Transverse colon (tissue), 3 donors: ENCODE data around the gene MB.

Source experiments
- EP300 ChIP-seq: sonication (generic); formaldehyde crosslinking; IDR thresholded peaks from one replicate; pipeline ENCODE4 v1.6.1; 2017; ENCODE audit warnings: antibody characterized with exemption, low read depth
- POLR2A ChIP-seq: fragments of 450-650 bp; IDR thresholded peaks from one replicate; pipeline ENCODE4 v1.6.1; 2016; ENCODE audit warnings: antibody characterized with exemption, mild to moderate bottlenecking, moderate library complexity
- TF ChIP-seq, protein P1 (sequence below), 5 experiments: fragments of 200-600 bp in 3 of 5; fragments of 450-650 bp in 2 of 5; sonication (generic) in 3 of 5; IDR thresholded peaks; 1 replicate in 2 of 5; 2 replicates in 3 of 5; pipeline ENCODE4 v1.5.1; 2016 to 2017; ENCODE audit warnings: antibody characterized with exemption in 5 of 5, inconsistent platforms in 3 of 5, mild to moderate bottlenecking in 2 of 5, moderate library complexity in 1 of 5

DNA sequence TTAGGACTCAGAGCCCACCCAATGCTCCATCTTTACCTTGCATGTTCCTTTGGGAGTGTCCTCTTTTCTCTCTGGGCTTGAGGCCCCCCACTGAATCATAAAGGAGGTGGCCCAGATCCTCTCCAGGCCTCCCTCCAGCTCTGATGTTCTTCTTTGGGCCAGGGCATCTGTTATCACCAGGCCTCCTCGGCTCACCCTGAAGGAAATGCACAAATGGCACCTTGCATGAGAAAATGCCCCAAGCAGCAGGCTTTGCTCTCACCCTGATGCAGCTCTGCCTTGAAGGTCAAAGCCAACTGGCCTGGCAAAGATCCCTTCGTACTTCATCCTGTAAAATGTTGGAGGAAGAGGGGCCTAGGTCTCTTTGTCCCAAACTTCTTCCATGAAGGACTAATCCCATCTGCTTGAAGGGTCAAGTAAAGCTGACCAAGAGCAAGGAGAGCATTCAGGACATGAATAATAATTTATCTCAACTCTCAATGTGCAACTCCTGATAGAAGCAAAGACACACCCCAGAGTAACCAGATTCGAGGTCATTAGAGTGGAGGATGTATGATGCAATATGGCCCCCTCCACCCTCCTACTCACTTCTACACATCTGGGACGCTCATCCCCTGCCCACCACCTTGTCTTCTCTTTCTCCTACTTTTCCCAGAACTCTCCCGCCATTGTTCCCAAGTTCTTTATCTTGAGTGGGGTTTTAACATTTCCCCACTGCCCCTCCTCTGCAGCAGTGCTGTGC, 40.6 kb upstream of the MB start:
- TF ChIP-seq, protein P1, sequence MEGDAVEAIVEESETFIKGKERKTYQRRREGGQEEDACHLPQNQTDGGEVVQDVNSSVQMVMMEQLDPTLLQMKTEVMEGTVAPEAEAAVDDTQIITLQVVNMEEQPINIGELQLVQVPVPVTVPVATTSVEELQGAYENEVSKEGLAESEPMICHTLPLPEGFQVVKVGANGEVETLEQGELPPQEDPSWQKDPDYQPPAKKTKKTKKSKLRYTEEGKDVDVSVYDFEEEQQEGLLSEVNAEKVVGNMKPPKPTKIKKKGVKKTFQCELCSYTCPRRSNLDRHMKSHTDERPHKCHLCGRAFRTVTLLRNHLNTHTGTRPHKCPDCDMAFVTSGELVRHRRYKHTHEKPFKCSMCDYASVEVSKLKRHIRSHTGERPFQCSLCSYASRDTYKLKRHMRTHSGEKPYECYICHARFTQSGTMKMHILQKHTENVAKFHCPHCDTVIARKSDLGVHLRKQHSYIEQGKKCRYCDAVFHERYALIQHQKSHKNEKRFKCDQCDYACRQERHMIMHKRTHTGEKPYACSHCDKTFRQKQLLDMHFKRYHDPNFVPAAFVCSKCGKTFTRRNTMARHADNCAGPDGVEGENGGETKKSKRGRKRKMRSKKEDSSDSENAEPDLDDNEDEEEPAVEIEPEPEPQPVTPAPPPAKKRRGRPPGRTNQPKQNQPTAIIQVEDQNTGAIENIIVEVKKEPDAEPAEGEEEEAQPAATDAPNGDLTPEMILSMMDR (IDR thresholded peaks at IDR 0.05): no peak
- TF ChIP-seq EP300 (no peak), POLR2A (no peak)
